ENCODE data around the gene SEC14L1. TPM values are rescaled to one million over a fixed set of nuclear protein-coding genes. Genes with fewer than 3 reads are reported as not detected.

SEC14L1 gene
- total RNA-seq (2021) (78.6 and 82.8 TPM in 2 replicates), Bru-seq, nascent RNA (percentile 71 among the genes with signal in this experiment), BruChase-seq, experiment 1, labeled RNA remaining after a 2-hour chase (percentile 75 among the genes with signal in this experiment), BruChase-seq, experiment 2, labeled RNA remaining after a 6-hour chase (percentile 82 among the genes with signal in this experiment)
- long read RNA-seq, full-length matches to known transcripts = 37 of 139 reads
- long read RNA-seq, partial matches to known transcripts = 37 of 139 reads
- long read RNA-seq, other reads (novel, unspliced or antisense) = 65 of 139 reads

DNA sequence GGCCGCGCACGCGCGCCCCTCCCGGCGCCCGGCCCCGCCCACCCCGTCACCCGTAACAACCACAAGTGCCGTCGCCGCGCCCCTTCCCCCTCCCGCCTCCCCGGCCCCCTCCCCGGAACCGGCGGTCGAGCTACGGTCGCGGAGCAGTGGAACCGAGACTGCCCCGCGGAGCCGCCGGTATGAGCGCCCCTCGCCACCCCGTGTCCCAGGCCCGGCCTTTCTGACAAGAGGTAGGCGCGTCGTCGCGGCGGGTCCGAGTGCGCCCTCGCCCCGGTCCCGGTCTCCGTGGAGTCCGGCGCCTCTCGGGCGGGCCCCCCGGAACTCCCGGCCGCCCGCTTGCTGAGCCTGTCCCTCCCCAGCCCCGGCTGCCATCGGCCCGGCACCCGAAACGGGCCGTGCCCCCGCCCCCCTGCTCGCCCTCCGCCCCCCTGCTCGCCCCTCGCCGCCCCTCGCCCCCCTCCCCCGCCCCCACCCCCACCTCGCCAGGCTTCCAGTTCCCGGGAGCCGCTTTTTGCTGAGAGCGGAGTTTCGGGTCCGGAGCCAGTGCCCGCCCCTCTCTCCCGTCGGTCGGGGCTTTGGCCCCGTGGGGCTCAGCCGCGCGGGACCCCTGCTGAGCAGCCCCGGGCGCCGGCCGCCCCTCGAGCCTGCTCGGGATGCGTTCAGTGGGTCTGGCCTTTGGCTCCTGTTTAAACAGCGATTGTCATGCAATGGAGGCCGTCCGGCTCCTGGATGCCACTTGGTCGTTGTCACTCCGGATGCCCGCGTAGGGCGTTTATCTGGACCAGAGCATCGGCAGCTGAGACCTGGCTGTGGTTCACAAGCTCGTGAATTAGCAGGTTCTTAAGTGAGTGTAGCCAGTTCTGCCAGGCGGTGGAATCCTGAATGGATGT lies at the start of gene SEC14L1:
Gene SEC14L1 (plus strand): TSS at position 92 of the 890 bp plus-strand sequence. CDS start 2,628 bp downstream, outside the sequence.
- DNase-seq (ENCODE audit: low spot score) = peak; percentile 46
- no peak for TF ChIP-seq EZH2 (IDR thresholded peaks at IDR 0.05; ENCODE audit: borderline replicate concordance, low read depth, low read length, poor library complexity, severe bottlenecking)
- TF ChIP-seq, protein P1, sequence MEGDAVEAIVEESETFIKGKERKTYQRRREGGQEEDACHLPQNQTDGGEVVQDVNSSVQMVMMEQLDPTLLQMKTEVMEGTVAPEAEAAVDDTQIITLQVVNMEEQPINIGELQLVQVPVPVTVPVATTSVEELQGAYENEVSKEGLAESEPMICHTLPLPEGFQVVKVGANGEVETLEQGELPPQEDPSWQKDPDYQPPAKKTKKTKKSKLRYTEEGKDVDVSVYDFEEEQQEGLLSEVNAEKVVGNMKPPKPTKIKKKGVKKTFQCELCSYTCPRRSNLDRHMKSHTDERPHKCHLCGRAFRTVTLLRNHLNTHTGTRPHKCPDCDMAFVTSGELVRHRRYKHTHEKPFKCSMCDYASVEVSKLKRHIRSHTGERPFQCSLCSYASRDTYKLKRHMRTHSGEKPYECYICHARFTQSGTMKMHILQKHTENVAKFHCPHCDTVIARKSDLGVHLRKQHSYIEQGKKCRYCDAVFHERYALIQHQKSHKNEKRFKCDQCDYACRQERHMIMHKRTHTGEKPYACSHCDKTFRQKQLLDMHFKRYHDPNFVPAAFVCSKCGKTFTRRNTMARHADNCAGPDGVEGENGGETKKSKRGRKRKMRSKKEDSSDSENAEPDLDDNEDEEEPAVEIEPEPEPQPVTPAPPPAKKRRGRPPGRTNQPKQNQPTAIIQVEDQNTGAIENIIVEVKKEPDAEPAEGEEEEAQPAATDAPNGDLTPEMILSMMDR (conservative IDR thresholded peaks at IDR 0.05; ENCODE audit: low read depth, low read length) = no peak
- Histone ChIP-seq H3K27ac (ENCODE audit: low read depth, low read length, poor library complexity, severe bottlenecking) (peak within 1 kb of the TSS; percentile 83), H3K27me3 (replicated peaks; ENCODE audit: insufficient read depth, low read depth, low read length, poor library complexity) (no peaks in the 10 kb centered on the region), H3K4me3 (ENCODE audit: low read depth, low read length, poor library complexity, severe bottlenecking) (peak within 1 kb of the TSS; percentile 93), H3K9me3 (ENCODE audit: low read depth, low read length, poor library complexity, severe bottlenecking) (peaks cover 12% of the 10 kb centered on the region), H3K4me1 (ENCODE audit: insufficient read depth, low read length, poor library complexity, severe bottlenecking) (peaks cover 20% of the 10 kb centered on the region), H3K36me3 (ENCODE audit: insufficient read depth, low read length, poor library complexity, severe bottlenecking) (peaks cover 19% of the 10 kb centered on the region)
- ChIA-PET CTCF (interaction anchor here (2.0 kb wide), 1 partner anchor 52 kb away, joined by 6 read pairs; no protein-coding TSS in a partner anchor), POLR2A (ENCODE audit: low non-redundant PET) (interaction anchor here (0.5 kb wide), 1 partner anchor 17 kb away, joined by 3 read pairs; no protein-coding TSS in a partner anchor)
- BruUV-seq (replicated peaks) = no TSS peak
- intact Hi-C loops (cut with micrococcal nuclease; ENCODE audit: unreplicated experiment) = no loop called here

DNA sequence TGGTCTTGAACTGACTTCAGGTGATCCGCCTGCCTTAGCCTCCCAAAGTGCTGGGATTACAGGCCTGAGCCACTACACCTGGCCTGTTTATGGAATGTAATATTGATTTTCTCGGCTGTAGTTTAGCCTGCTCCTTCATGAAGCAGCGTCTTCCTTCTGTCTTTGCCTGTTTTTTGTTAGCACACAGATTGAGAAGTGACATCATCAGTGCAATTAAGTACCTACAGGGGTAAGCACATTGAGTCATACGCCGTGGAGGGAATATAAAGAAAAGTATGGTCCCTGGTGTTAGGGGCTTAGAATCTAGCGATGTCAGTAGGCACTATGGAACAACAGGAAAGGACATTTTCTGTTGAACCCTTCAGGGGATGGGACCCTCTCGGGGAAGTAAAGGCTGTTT lies 48.7 kb upstream of the SEC14L1 start:
- H3K4me1 ChIP-seq (ENCODE audit: insufficient read depth, low read length, poor library complexity, severe bottlenecking) = peaks cover 19% of the 10 kb centered on the region

DNA sequence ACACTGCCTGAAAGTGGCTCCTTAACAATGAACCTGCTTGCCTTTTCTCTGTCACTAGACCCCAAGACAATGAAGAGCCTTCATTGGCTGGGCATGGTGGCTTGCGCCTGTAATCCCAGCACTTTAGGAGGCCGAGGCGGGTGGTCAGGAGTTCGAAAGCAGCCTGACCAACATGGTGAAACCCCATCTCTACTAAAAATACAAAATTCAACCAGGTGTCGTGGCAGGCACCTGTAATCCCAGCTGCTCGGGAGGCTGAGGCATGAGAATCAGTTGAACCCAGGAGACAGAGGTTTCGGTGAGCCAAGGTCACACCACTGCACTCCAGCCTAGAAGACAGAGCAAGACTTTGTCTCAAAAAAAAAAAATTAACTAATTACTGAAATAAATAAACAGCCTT lies 45.3 kb upstream of the SEC14L1 start:
- no peaks in the 10 kb centered on the region for H3K27me3 ChIP-seq (replicated peaks; ENCODE audit: insufficient read depth, low read depth, low read length, poor library complexity)
- no TSS peak for BruUV-seq (replicated peaks)
- intact Hi-C loops (cut with micrococcal nuclease; ENCODE audit: unreplicated experiment) = no loop called here
- H3K27ac ChIP-seq (ENCODE audit: low read depth, low read length, poor library complexity, severe bottlenecking) = no peak overlapping the region
- H3K4me3 ChIP-seq (ENCODE audit: low read depth, low read length, poor library complexity, severe bottlenecking) = no peak overlapping the region
- TF ChIP-seq, protein P1 (conservative IDR thresholded peaks at IDR 0.05; ENCODE audit: low read depth, low read length) = no peak
- no peak for TF ChIP-seq EZH2 (IDR thresholded peaks at IDR 0.05; ENCODE audit: borderline replicate concordance, low read depth, low read length, poor library complexity, severe bottlenecking)
- peaks cover 72% of the 10 kb centered on the region for H3K36me3 ChIP-seq (ENCODE audit: insufficient read depth, low read length, poor library complexity, severe bottlenecking)
- ChIA-PET POLR2A (ENCODE audit: low non-redundant PET) (no interaction called here), CTCF (no interaction called here)
- H3K4me1 ChIP-seq (ENCODE audit: insufficient read depth, low read length, poor library complexity, severe bottlenecking) = peaks cover 32% of the 10 kb centered on the region
- DNase-seq (ENCODE audit: low spot score) = no peak
- no peaks in the 10 kb centered on the region for H3K9me3 ChIP-seq (ENCODE audit: low read depth, low read length, poor library complexity, severe bottlenecking)

More for the DNA sequence above, 48.7 kb upstream of the SEC14L1 start:
- peak; percentile 34 for DNase-seq (ENCODE audit: low spot score)
- intact Hi-C loops (cut with micrococcal nuclease; ENCODE audit: unreplicated experiment) = no loop called here
- POLR2A ChIA-PET (ENCODE audit: low non-redundant PET) = no interaction called here
- H3K36me3 ChIP-seq (ENCODE audit: insufficient read depth, low read length, poor library complexity, severe bottlenecking) = peaks cover 62% of the 10 kb centered on the region
- no peak overlapping the region for H3K4me3 ChIP-seq (ENCODE audit: low read depth, low read length, poor library complexity, severe bottlenecking)
- no TSS peak for BruUV-seq (replicated peaks)
- H3K9me3 ChIP-seq (ENCODE audit: low read depth, low read length, poor library complexity, severe bottlenecking) = no peaks in the 10 kb centered on the region
- CTCF ChIA-PET = interaction anchor here (0.7 kb wide), 1 partner anchor 1078 kb away, joined by 4 read pairs; no protein-coding TSS in a partner anchor
- no peak for TF ChIP-seq EZH2 (IDR thresholded peaks at IDR 0.05; ENCODE audit: borderline replicate concordance, low read depth, low read length, poor library complexity, severe bottlenecking)
- TF ChIP-seq, protein P1 (conservative IDR thresholded peaks at IDR 0.05; ENCODE audit: low read depth, low read length) = no peak
- H3K27me3 ChIP-seq (replicated peaks; ENCODE audit: insufficient read depth, low read depth, low read length, poor library complexity) = no peaks in the 10 kb centered on the region
- no peak overlapping the region for H3K27ac ChIP-seq (ENCODE audit: low read depth, low read length, poor library complexity, severe bottlenecking)

Measured in A673 (cell line).